Measurements from ENCODE around the gene OR6J1. TPM values are rescaled to one million over a fixed set of nuclear protein-coding genes. Genes with fewer than 3 reads are reported as not detected.

The OR6J1 gene
- total and polyA plus RNA-seq, 2 of the 13 experiments (the other 11 are each of a cell fraction or from before 2014, with no cell fraction given): not detected

DNA sequence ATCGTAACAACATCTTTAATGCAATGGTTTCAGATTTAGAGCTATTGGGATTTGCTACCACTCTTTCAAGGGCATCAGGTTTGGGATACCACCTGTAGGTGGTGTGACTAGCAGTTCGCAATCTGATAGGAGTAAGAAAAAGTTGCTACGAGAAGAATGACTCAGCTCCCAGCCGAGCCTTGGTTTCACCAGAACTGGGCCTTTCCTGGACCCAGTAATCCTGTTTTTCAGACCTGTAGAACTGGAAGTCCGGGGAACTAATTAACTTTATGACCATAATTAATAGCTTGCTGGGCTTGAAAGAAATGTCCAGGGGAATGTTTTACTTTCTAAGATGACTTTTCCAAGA lies 45.3 kb downstream of the OR6J1 start (continued):
- no peak for TF ChIP-seq ZNF674 (CRISPR knock-in tag; IDR thresholded peaks at IDR 0.05; ENCODE audit: low read depth)
- TF ChIP-seq, protein P1, sequence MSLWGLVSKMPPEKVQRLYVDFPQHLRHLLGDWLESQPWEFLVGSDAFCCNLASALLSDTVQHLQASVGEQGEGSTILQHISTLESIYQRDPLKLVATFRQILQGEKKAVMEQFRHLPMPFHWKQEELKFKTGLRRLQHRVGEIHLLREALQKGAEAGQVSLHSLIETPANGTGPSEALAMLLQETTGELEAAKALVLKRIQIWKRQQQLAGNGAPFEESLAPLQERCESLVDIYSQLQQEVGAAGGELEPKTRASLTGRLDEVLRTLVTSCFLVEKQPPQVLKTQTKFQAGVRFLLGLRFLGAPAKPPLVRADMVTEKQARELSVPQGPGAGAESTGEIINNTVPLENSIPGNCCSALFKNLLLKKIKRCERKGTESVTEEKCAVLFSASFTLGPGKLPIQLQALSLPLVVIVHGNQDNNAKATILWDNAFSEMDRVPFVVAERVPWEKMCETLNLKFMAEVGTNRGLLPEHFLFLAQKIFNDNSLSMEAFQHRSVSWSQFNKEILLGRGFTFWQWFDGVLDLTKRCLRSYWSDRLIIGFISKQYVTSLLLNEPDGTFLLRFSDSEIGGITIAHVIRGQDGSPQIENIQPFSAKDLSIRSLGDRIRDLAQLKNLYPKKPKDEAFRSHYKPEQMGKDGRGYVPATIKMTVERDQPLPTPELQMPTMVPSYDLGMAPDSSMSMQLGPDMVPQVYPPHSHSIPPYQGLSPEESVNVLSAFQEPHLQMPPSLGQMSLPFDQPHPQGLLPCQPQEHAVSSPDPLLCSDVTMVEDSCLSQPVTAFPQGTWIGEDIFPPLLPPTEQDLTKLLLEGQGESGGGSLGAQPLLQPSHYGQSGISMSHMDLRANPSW (CRISPR knock-in tag; IDR thresholded peaks at IDR 0.05; ENCODE audit: borderline replicate concordance): peak; percentile 20; the same call in 1 of the 2 replicates
- TF ChIP-seq ZNF850 (CRISPR knock-in tag; conservative IDR thresholded peaks at IDR 0.05): no peak
- TF ChIP-seq, protein P2, sequence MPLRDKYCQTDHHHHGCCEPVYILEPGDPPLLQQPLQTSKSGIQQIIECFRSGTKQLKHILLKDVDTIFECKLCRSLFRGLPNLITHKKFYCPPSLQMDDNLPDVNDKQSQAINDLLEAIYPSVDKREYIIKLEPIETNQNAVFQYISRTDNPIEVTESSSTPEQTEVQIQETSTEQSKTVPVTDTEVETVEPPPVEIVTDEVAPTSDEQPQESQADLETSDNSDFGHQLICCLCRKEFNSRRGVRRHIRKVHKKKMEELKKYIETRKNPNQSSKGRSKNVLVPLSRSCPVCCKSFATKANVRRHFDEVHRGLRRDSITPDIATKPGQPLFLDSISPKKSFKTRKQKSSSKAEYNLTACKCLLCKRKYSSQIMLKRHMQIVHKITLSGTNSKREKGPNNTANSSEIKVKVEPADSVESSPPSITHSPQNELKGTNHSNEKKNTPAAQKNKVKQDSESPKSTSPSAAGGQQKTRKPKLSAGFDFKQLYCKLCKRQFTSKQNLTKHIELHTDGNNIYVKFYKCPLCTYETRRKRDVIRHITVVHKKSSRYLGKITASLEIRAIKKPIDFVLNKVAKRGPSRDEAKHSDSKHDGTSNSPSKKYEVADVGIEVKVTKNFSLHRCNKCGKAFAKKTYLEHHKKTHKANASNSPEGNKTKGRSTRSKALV (CRISPR knock-in tag; IDR thresholded peaks at IDR 0.05): no peak
- TF ChIP-seq, protein P3, sequence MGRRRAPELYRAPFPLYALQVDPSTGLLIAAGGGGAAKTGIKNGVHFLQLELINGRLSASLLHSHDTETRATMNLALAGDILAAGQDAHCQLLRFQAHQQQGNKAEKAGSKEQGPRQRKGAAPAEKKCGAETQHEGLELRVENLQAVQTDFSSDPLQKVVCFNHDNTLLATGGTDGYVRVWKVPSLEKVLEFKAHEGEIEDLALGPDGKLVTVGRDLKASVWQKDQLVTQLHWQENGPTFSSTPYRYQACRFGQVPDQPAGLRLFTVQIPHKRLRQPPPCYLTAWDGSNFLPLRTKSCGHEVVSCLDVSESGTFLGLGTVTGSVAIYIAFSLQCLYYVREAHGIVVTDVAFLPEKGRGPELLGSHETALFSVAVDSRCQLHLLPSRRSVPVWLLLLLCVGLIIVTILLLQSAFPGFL (CRISPR knock-in tag; IDR thresholded peaks at IDR 0.05): no peak
- peak; percentile 45; the same call in 1 of the 2 replicates for TF ChIP-seq ZNF879 (CRISPR knock-in tag; IDR thresholded peaks at IDR 0.05)
- peak; percentile 29; the same call in 1 of the 2 replicates for TF ChIP-seq RFXANK (CRISPR knock-in tag; IDR thresholded peaks at IDR 0.05)
- TF ChIP-seq, protein P4, sequence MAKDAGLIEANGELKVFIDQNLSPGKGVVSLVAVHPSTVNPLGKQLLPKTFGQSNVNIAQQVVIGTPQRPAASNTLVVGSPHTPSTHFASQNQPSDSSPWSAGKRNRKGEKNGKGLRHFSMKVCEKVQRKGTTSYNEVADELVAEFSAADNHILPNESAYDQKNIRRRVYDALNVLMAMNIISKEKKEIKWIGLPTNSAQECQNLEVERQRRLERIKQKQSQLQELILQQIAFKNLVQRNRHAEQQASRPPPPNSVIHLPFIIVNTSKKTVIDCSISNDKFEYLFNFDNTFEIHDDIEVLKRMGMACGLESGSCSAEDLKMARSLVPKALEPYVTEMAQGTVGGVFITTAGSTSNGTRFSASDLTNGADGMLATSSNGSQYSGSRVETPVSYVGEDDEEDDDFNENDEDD (CRISPR knock-in tag; IDR thresholded peaks at IDR 0.05; ENCODE audit: borderline replicate concordance): 0 out of 2 replicates have a peak, but pooled peaks have one; percentile 7
- TF ChIP-seq HNRNPLL (IDR thresholded peaks at IDR 0.05; ENCODE audit: low read depth, low read length, poor library complexity, severe bottlenecking): no peak
- TF ChIP-seq, protein P5, sequence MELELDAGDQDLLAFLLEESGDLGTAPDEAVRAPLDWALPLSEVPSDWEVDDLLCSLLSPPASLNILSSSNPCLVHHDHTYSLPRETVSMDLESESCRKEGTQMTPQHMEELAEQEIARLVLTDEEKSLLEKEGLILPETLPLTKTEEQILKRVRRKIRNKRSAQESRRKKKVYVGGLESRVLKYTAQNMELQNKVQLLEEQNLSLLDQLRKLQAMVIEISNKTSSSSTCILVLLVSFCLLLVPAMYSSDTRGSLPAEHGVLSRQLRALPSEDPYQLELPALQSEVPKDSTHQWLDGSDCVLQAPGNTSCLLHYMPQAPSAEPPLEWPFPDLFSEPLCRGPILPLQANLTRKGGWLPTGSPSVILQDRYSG (CRISPR knock-in tag; IDR thresholded peaks at IDR 0.05): no peak
- TF ChIP-seq ZMYM3 (CRISPR knock-in tag; IDR thresholded peaks at IDR 0.05): no peak
- TF ChIP-seq, protein P6, sequence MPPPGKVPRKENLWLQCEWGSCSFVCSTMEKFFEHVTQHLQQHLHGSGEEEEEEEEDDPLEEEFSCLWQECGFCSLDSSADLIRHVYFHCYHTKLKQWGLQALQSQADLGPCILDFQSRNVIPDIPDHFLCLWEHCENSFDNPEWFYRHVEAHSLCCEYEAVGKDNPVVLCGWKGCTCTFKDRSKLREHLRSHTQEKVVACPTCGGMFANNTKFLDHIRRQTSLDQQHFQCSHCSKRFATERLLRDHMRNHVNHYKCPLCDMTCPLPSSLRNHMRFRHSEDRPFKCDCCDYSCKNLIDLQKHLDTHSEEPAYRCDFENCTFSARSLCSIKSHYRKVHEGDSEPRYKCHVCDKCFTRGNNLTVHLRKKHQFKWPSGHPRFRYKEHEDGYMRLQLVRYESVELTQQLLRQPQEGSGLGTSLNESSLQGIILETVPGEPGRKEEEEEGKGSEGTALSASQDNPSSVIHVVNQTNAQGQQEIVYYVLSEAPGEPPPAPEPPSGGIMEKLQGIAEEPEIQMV (CRISPR knock-in tag; IDR thresholded peaks at IDR 0.05; ENCODE audit: low read depth): no peak
- TF ChIP-seq ZMAT3 (CRISPR knock-in tag; conservative IDR thresholded peaks at IDR 0.05): 0 out of 2 replicates have a peak, but pooled peaks have one; percentile 16
- TF ChIP-seq MAFF (IDR thresholded peaks at IDR 0.05; ENCODE audit: low read depth, low read length): peak; percentile 34; the same call in 1 of the 2 replicates
- TF ChIP-seq NFKBIZ (CRISPR knock-in tag; IDR thresholded peaks at IDR 0.05): no peak
- TF ChIP-seq, protein P7, sequence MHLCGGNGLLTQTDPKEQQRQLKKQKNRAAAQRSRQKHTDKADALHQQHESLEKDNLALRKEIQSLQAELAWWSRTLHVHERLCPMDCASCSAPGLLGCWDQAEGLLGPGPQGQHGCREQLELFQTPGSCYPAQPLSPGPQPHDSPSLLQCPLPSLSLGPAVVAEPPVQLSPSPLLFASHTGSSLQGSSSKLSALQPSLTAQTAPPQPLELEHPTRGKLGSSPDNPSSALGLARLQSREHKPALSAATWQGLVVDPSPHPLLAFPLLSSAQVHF (CRISPR knock-in tag; IDR thresholded peaks at IDR 0.05): no peak
- TF ChIP-seq ZNF557 (CRISPR knock-in tag; IDR thresholded peaks at IDR 0.05): no peak
- TF ChIP-seq, protein P8, sequence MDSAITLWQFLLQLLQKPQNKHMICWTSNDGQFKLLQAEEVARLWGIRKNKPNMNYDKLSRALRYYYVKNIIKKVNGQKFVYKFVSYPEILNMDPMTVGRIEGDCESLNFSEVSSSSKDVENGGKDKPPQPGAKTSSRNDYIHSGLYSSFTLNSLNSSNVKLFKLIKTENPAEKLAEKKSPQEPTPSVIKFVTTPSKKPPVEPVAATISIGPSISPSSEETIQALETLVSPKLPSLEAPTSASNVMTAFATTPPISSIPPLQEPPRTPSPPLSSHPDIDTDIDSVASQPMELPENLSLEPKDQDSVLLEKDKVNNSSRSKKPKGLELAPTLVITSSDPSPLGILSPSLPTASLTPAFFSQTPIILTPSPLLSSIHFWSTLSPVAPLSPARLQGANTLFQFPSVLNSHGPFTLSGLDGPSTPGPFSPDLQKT (CRISPR knock-in tag; IDR thresholded peaks at IDR 0.05; ENCODE audit: borderline replicate concordance): no peak
- no peak for TF ChIP-seq U2AF1 (optimal IDR thresholded peaks at IDR 0.05; ENCODE audit: low read depth, low read length)
